DND-41 (cell line): ENCODE results near the gene CCNY.

Experiments
- ATAC-seq: fragments of 200-7000 bp; cut with Tn5 transposase; 3 replicates; pipeline ENCODE4 v1.9.1; 2021; ENCODE audit warnings: low read depth; ENCODE audit not compliant: insufficient read depth
- DNase-seq: peaks from one replicate; pipeline ENCODE4 v3.0.0-alpha.2; 2020
- H2AFZ ChIP-seq: 2 replicates; pipeline ENCODE4 v1.6.0; 2012; ENCODE audit warnings: low read depth, low read length
- H3K27ac ChIP-seq: 2 replicates; pipeline ENCODE4 v1.5.1; 2012; ENCODE audit warnings: low read length, inconsistent platforms
- H3K27me3 ChIP-seq: fragments of 200-600 bp; sonication (generic); 2 replicates; pipeline ENCODE4 v1.6.0; 2012; ENCODE audit warnings: low read length, mild to moderate bottlenecking, inconsistent platforms; ENCODE audit not compliant: insufficient read depth, poor library complexity
- H3K36me3 ChIP-seq: 2 replicates; pipeline ENCODE4 v1.5.1; 2012; ENCODE audit warnings: low read length, inconsistent platforms; ENCODE audit not compliant: insufficient read depth
- H3K4me1 ChIP-seq: 2 replicates; pipeline ENCODE4 v1.5.1; 2012; ENCODE audit warnings: mild to moderate bottlenecking, low read length; ENCODE audit not compliant: insufficient read depth
- H3K4me2 ChIP-seq: 2 replicates; pipeline ENCODE4 v1.6.0; 2012; ENCODE audit warnings: mild to moderate bottlenecking, moderate library complexity, low read length, inconsistent platforms; ENCODE audit not compliant: insufficient read depth
- H3K4me3 ChIP-seq, 2 experiments: fragments of 200-600 bp in 1 of 2; shearing (Covaris generic) in 1 of 2; 2 replicates each; pipeline ENCODE4 v1.5.1; 2012 to 2016; ENCODE audit warnings: inconsistent platforms in 2 of 2, low read length in 2 of 2, mild to moderate bottlenecking in 2 of 2, low read depth in 1 of 2, moderate library complexity in 1 of 2
- H3K79me2 ChIP-seq: 2 replicates; pipeline ENCODE4 v1.6.0; 2012; ENCODE audit warnings: low read length, inconsistent platforms; ENCODE audit not compliant: insufficient read depth
- H3K9ac ChIP-seq: 2 replicates; pipeline ENCODE4 v1.6.0; 2012; ENCODE audit warnings: low read depth, mild to moderate bottlenecking, inconsistent platforms, low read length, moderate library complexity
- H3K9me3 ChIP-seq: 2 replicates; pipeline ENCODE4 v1.5.1; 2012; ENCODE audit warnings: low read length, moderate library complexity, mild to moderate bottlenecking, inconsistent platforms; ENCODE audit not compliant: insufficient read depth, severe bottlenecking
- H4K20me1 ChIP-seq: 2 replicates; pipeline ENCODE4 v1.6.0; 2012; ENCODE audit warnings: low read length; ENCODE audit not compliant: insufficient read depth
- CTCF ChIP-seq: IDR thresholded peaks from 2 replicates; pipeline ENCODE4 v1.5.1; 2012; ENCODE audit warnings: borderline replicate concordance, low read length, moderate library complexity, mild to moderate bottlenecking; ENCODE audit not compliant: poor library complexity, severe bottlenecking; ENCODE audit errors: extremely low read depth
- EZH2 ChIP-seq: IDR thresholded peaks from 3 replicates; pipeline ENCODE4 v1.6.1; 2012; ENCODE audit warnings: borderline replicate concordance, low read depth, mild to moderate bottlenecking, moderate library complexity, low read length, inconsistent platforms; ENCODE audit not compliant: severe bottlenecking

The CCNY gene

GRCh38 chr10:35594115-35595079 is 258.1 kb downstream of the CCNY start:
- Histone ChIP-seq H3K9me3 (no peaks in the 10 kb centered on the region), H2AFZ (no peak overlapping the region), H3K4me1 (no peaks in the 10 kb centered on the region), H3K36me3 (no peaks in the 10 kb centered on the region), H3K27me3 (no peaks in the 10 kb centered on the region), H3K4me3 (no peak overlapping the region), H4K20me1 (no peaks in the 10 kb centered on the region), H3K9ac (no peak overlapping the region), H3K79me2 (no peaks in the 10 kb centered on the region), H3K27ac (no peak overlapping the region), H3K4me2 (no peak overlapping the region)
- no peak for DNase-seq
- TF ChIP-seq EZH2 (no peak), CTCF (no peak)
- no peak for ATAC-seq

- Histone ChIP-seq H3K9me3 (no peaks in the 10 kb centered on the region), H3K79me2 (no peaks in the 10 kb centered on the region), H3K27ac (no peak overlapping the region), H3K36me3 (no peaks in the 10 kb centered on the region), H3K9ac (no peak overlapping the region), H3K4me3 (no peak overlapping the region), H3K27me3 (no peaks in the 10 kb centered on the region), H2AFZ (no peak overlapping the region), H3K4me1 (no peaks in the 10 kb centered on the region), H3K4me2 (no peak overlapping the region), H4K20me1 (no peaks in the 10 kb centered on the region)
- TF ChIP-seq CTCF (no peak), EZH2 (no peak)
- ATAC-seq (no peak), DNase-seq (no peak)
Observed at GRCh38 chr10:35595106-35595505, 258.8 kb downstream of the CCNY start.

- TF ChIP-seq CTCF, result peak; percentile 33
- no peak for TF ChIP-seq EZH2
- no peaks in the 10 kb centered on the region for H4K20me1 ChIP-seq
- H3K27ac ChIP-seq, result no peak overlapping the region
- ATAC-seq (no peak), DNase-seq (no peak)
- H3K9me3 ChIP-seq, result no peaks in the 10 kb centered on the region
- no peak overlapping the region for H2AFZ ChIP-seq
- H3K79me2 ChIP-seq, result no peaks in the 10 kb centered on the region
- no peak overlapping the region for H3K4me3 ChIP-seq
- H3K27me3 ChIP-seq, result no peaks in the 10 kb centered on the region
- no peak overlapping the region for H3K4me2 ChIP-seq
- no peaks in the 10 kb centered on the region for H3K4me1 ChIP-seq
- H3K36me3 ChIP-seq, result no peaks in the 10 kb centered on the region
- no peak overlapping the region for H3K9ac ChIP-seq
Observed at GRCh38 chr10:35598379-35598778, 262.1 kb downstream of the CCNY start.
